ENCODE data around the gene SLC7A14. TPM values are rescaled to one million over a fixed set of nuclear protein-coding genes. Genes with fewer than 3 reads are reported as not detected.

The SLC7A14 gene
- total and polyA plus RNA-seq, 2 donors (not counting 1 experiment from before 2014, with no cell fraction given): not detected

GRCh38 chr3:170477395-170477794 lies 108.5 kb downstream of the SLC7A14 start:
- TF ChIP-seq CTCF (IDR thresholded peaks at IDR 0.05) (no peak), EZH2 (IDR thresholded peaks at IDR 0.05; ENCODE audit: borderline replicate concordance, insufficient read depth, low read depth, low read length, poor library complexity, severe bottlenecking) (no peak)
- intact Hi-C loops (cut with micrococcal nuclease): no loop called here
- H3K36me3 ChIP-seq (replicated peaks in 1 of 2; ENCODE audit: control extremely low read depth in 1 of 2, control insufficient read depth in 1 of 2, extremely low read depth in 1 of 2, insufficient read depth in 2 of 2, low read length in 1 of 2): no peaks in the 10 kb centered on the region

GRCh38 chr3:170476291-170476690 lies 109.6 kb downstream of the SLC7A14 start:
- POLR2A ChIA-PET: no interaction called here
- Histone ChIP-seq H3K4me3 (ENCODE audit: control extremely low read depth in 1 of 5, extremely low read depth in 1 of 5, insufficient read depth in 1 of 5, low read depth in 2 of 5, low read length in 4 of 5) (no peak overlapping the region), H3K36me3 (replicated peaks in 1 of 2; ENCODE audit: control extremely low read depth in 1 of 2, control insufficient read depth in 1 of 2, extremely low read depth in 1 of 2, insufficient read depth in 2 of 2, low read length in 1 of 2) (no peaks in the 10 kb centered on the region), H3K9ac (ENCODE audit: low read length) (no peak overlapping the region), H3K4me1 (ENCODE audit: control insufficient read depth in 2 of 2, insufficient read depth in 2 of 2, low read length in 2 of 2) (no peaks in the 10 kb centered on the region), H4K20me1 (ENCODE audit: control insufficient read depth, insufficient read depth, low read length, poor library complexity, severe bottlenecking) (no peaks in the 10 kb centered on the region), H3K9me3 (ENCODE audit: control extremely low read depth in 1 of 3, control insufficient read depth in 2 of 3, insufficient read depth in 1 of 3, low read length in 2 of 3) (no peaks in the 10 kb centered on the region), H3K79me2 (ENCODE audit: control insufficient read depth, insufficient read depth, low read length) (no peaks in the 10 kb centered on the region), H2AFZ (ENCODE audit: insufficient read depth, low read depth, low read length, poor library complexity, severe bottlenecking) (no peak overlapping the region), H3K27me3 (replicated peaks in 1 of 4; ENCODE audit: control extremely low read depth in 1 of 4, control insufficient read depth in 3 of 4, insufficient read depth in 4 of 4, low read length in 3 of 4) (peaks cover 0 to 6% (median 1%) of the 10 kb centered on the region in 4 experiments), H3K27ac (ENCODE audit: low read length in 2 of 2) (no peak overlapping the region), H3K4me2 (replicated peaks; ENCODE audit: low read depth, low read length, poor library complexity, severe bottlenecking) (no peak overlapping the region)
- ATAC-seq (ENCODE audit: low read depth) (no peak), DNase-seq (no peak)
- Mint-ChIP-seq H3K9me3 (ENCODE audit: insufficient read depth) (no peaks in the 10 kb centered on the region), H3K27me3 (peaks cover 56% of the 10 kb centered on the region), H3K4me1 (no peaks in the 10 kb centered on the region), H3K4me3 (no peak overlapping the region), H3K27ac (no peak overlapping the region)
- TF ChIP-seq CTCF (IDR thresholded peaks at IDR 0.05) (no peak), EZH2 (IDR thresholded peaks at IDR 0.05; ENCODE audit: borderline replicate concordance, insufficient read depth, low read depth, low read length, poor library complexity, severe bottlenecking) (no peak)
- intact Hi-C loops (cut with micrococcal nuclease): no loop called here
- CTCF ChIA-PET: no interaction called here
- WGBS (ENCODE audit: insufficient coverage): 80% methylated on average over 5 of the region's 6 CpGs

More at GRCh38 chr3:170477395-170477794, 108.5 kb downstream of the SLC7A14 start:
- H3K79me2 ChIP-seq (ENCODE audit: control insufficient read depth, insufficient read depth, low read length): no peaks in the 10 kb centered on the region
- H3K4me2 ChIP-seq (replicated peaks; ENCODE audit: low read depth, low read length, poor library complexity, severe bottlenecking): no peak overlapping the region
- no peaks in the 10 kb centered on the region for H4K20me1 ChIP-seq (ENCODE audit: control insufficient read depth, insufficient read depth, low read length, poor library complexity, severe bottlenecking)
- no peak overlapping the region for H3K27ac ChIP-seq (ENCODE audit: low read length in 2 of 2)
- no peaks in the 10 kb centered on the region for H3K4me1 Mint-ChIP-seq
- H3K9me3 Mint-ChIP-seq (ENCODE audit: insufficient read depth): no peaks in the 10 kb centered on the region
- ChIA-PET POLR2A (no interaction called here), CTCF (interaction anchor here (0.7 kb wide), 1 partner anchor 482 kb away, joined by 3 read pairs; no protein-coding TSS in a partner anchor)
- H3K4me3 Mint-ChIP-seq: no peak overlapping the region
- no CpG with 5 or more reads among the region's 2 CpGs for WGBS (ENCODE audit: insufficient coverage)
- H3K27me3 Mint-ChIP-seq: peaks cover 50% of the 10 kb centered on the region
- no peak overlapping the region for H3K4me3 ChIP-seq (ENCODE audit: control extremely low read depth in 1 of 5, extremely low read depth in 1 of 5, insufficient read depth in 1 of 5, low read depth in 2 of 5, low read length in 4 of 5)
- ATAC-seq (ENCODE audit: low read depth) (no peak), DNase-seq (no peak)
- H2AFZ ChIP-seq (ENCODE audit: insufficient read depth, low read depth, low read length, poor library complexity, severe bottlenecking): no peak overlapping the region
- peaks cover 0 to 6% (median 1%) of the 10 kb centered on the region in 4 experiments for H3K27me3 ChIP-seq (replicated peaks in 1 of 4; ENCODE audit: control extremely low read depth in 1 of 4, control insufficient read depth in 3 of 4, insufficient read depth in 4 of 4, low read length in 3 of 4)
- H3K9ac ChIP-seq (ENCODE audit: low read length): no peak overlapping the region
- H3K27ac Mint-ChIP-seq: no peak overlapping the region
- no peaks in the 10 kb centered on the region for H3K9me3 ChIP-seq (ENCODE audit: control extremely low read depth in 1 of 3, control insufficient read depth in 2 of 3, insufficient read depth in 1 of 3, low read length in 2 of 3)
- no peaks in the 10 kb centered on the region for H3K4me1 ChIP-seq (ENCODE audit: control insufficient read depth in 2 of 2, insufficient read depth in 2 of 2, low read length in 2 of 2)
